HCT116 (cell line): Measurements from ENCODE around the gene FANCD2. TPM values are rescaled to one million over a fixed set of nuclear protein-coding genes. Genes with fewer than 3 reads are reported as not detected.
A peak's percentile ranks its signal among the peaks of the same experiment; 100 is the strongest.

Source experiments
- ATAC-seq: fragments of 200-7000 bp; cut with Tn5 transposase; 2 replicates; pipeline ENCODE4 v1.9.1; 2020; ENCODE audit warnings: mild to moderate bottlenecking, moderate library complexity
- BruUV-seq: library from RNA; stranded (reverse); fragments of 400-500 nt; replicated peaks from 2 replicates; lab custom pipeline; 2021; lab: Mats Ljungman, UMichigan
- CTCF ChIA-PET: fragments of 300-600 bp; sonication (Branson Sonifier 250); formaldehyde crosslinking; loops from one replicate; lab custom pipeline; 2021; ENCODE audit warnings: antibody characterized with exemption; lab: Charles Lee
- POLR2A ChIA-PET: fragments of 300-600, 350-600 bp; sonication (Branson Sonifier 250); formaldehyde crosslinking; loops from one replicate; lab custom pipeline; 2021; ENCODE audit warnings: antibody characterized with exemption; lab: Charles Lee
- RAD21 ChIA-PET, 2 experiments: fragments of 300-600 bp; sonication (Branson Sonifier 250); formaldehyde crosslinking; loops; one replicate each; lab custom pipeline; 2023; ENCODE audit warnings: low total read pairs in 2 of 2; ENCODE audit not compliant: uncharacterized antibody in 2 of 2, unreplicated experiment in 2 of 2, low non-redundant PET in 1 of 2; lab: Charles Lee
- DNase-seq: peaks from one replicate; pipeline ENCODE4 v3.0.0-alpha.2; 2010; ENCODE audit warnings: low read depth, low spot score
- H2AFZ ChIP-seq: fragments of 200-600 bp; shearing (Covaris generic), sonication (generic); 2 replicates; pipeline ENCODE4 v1.6.1; 2017; ENCODE audit warnings: low read depth, mixed run types, mixed read lengths, antibody characterized with exemption, low read length; ENCODE audit not compliant: poor library complexity, severe bottlenecking
- H3K27ac ChIP-seq: 2 replicates; pipeline ENCODE4 v1.5.1; 2012; ENCODE audit warnings: low read depth, low read length
- H3K27me3 ChIP-seq: fragments of 200-600 bp; sonication (generic); 2 replicates; pipeline ENCODE4 v1.6.1; 2016; ENCODE audit warnings: mixed run types, low read length, mixed read lengths; ENCODE audit not compliant: insufficient read depth
- H3K36me3 ChIP-seq, 2 experiments: fragments of 200-500 bp in 1 of 2; fragments of 200-600 bp in 1 of 2; sonication (Bioruptor generic) in 1 of 2; sonication (generic) in 1 of 2; 2 replicates each; pipeline versions ENCODE4 v1.5.1 to v1.6.1; 2014 to 2016; ENCODE audit warnings: low read length in 2 of 2, inconsistent platforms in 1 of 2, mixed read lengths in 1 of 2, mixed run types in 1 of 2; ENCODE audit not compliant: insufficient read depth in 2 of 2, control insufficient read depth in 1 of 2
- H3K4me1 ChIP-seq, 2 experiments: fragments of 200-600 bp in 1 of 2; sonication (generic) in 1 of 2; 2 replicates each; pipeline versions ENCODE4 v1.5.1 to v1.6.1; 2012 to 2017; ENCODE audit warnings: low read length in 2 of 2, inconsistent platforms in 1 of 2, mild to moderate bottlenecking in 1 of 2, mixed read lengths in 1 of 2, mixed run types in 1 of 2, moderate library complexity in 1 of 2; ENCODE audit not compliant: insufficient read depth in 2 of 2, control insufficient read depth in 1 of 2
- H3K4me2 ChIP-seq: fragments of 200-600 bp; sonication (generic); 2 replicates; pipeline ENCODE4 v1.6.1; 2017; ENCODE audit warnings: mixed run types, low read length, mixed read lengths
- H3K4me3 ChIP-seq, 2 experiments: fragments of 200-600 bp in 1 of 2; sonication (generic) in 1 of 2; replicated peaks in 1 of 2; 2 replicates each; pipeline ENCODE4 v1.5.1; 2011 to 2016; ENCODE audit warnings: low read length in 2 of 2, control low read depth in 1 of 2, low read depth in 1 of 2, mild to moderate bottlenecking in 1 of 2, mixed read lengths in 1 of 2, mixed run types in 1 of 2
- H3K79me2 ChIP-seq: fragments of 200-600 bp; sonication (generic); 2 replicates; pipeline ENCODE4 v1.6.1; 2017; ENCODE audit warnings: mild to moderate bottlenecking, mixed run types, low read length, moderate library complexity, mixed read lengths; ENCODE audit not compliant: insufficient read depth
- H3K9ac ChIP-seq: fragments of 200-600 bp; sonication (generic); 2 replicates; pipeline ENCODE4 v1.6.1; 2016; ENCODE audit warnings: low read length, mixed read lengths
- H3K9me2 ChIP-seq: fragments of 200-600 bp; sonication (generic), shearing (Covaris generic); 2 replicates; pipeline ENCODE4 v1.6.1; 2017; ENCODE audit warnings: mixed run types, mild to moderate bottlenecking, moderate library complexity; ENCODE audit not compliant: insufficient read depth
- H3K9me3 ChIP-seq, 2 experiments: fragments of 200-500 bp in 1 of 2; fragments of 200-600 bp in 1 of 2; sonication (Bioruptor generic) in 1 of 2; sonication (generic) in 1 of 2; 2 replicates each; pipeline ENCODE4 v1.6.1; 2014 to 2017; ENCODE audit warnings: low read length in 2 of 2, mixed read lengths in 2 of 2, inconsistent platforms in 1 of 2, low read depth in 1 of 2, mild to moderate bottlenecking in 1 of 2, mixed run types in 1 of 2, moderate library complexity in 1 of 2; ENCODE audit not compliant: control insufficient read depth in 1 of 2, insufficient read depth in 1 of 2
- H4K20me1 ChIP-seq: fragments of 200-600 bp; sonication (generic), shearing (Covaris generic); 2 replicates; pipeline ENCODE4 v1.6.1; 2017; ENCODE audit warnings: mixed run types, mild to moderate bottlenecking, moderate library complexity; ENCODE audit not compliant: insufficient read depth
- CBX3 ChIP-seq: IDR thresholded peaks from 2 replicates; pipeline ENCODE4 v1.6.1; 2012; ENCODE audit warnings: low read depth
- POLR2AphosphoS5 ChIP-seq: IDR thresholded peaks from 2 replicates; pipeline ENCODE4 v1.6.1; 2011; ENCODE audit warnings: mild to moderate bottlenecking, low read depth, low read length, moderate library complexity
- SP1 ChIP-seq: IDR thresholded peaks from 2 replicates; pipeline ENCODE4 v1.6.1; 2012; ENCODE audit warnings: low read depth
- YY1 ChIP-seq: IDR thresholded peaks from 2 replicates; pipeline ENCODE4 v1.6.1; 2011; ENCODE audit warnings: low read length, low read depth, moderate library complexity, mild to moderate bottlenecking; ENCODE audit not compliant: insufficient replicate concordance; ENCODE audit errors: extremely low read depth
- ZFX ChIP-seq: fragments of 450-650 bp; IDR thresholded peaks from 2 replicates; pipeline ENCODE4 v1.6.1; 2017
- intact Hi-C: fragments of 100-400 bp; cut with micrococcal nuclease; formaldehyde crosslinking; loops from 2 replicates; pipeline ENCODE4 v1.10.0; 2022
- total RNA-seq: library from RNA; stranded (reverse); gene quantifications from one replicate; pipeline ENCODE4 v1.2.1, GENCODE V29; 2021; ENCODE audit not compliant: unreplicated experiment
- TF ChIP-seq, protein P1 (sequence below): IDR thresholded peaks from 2 replicates; pipeline ENCODE4 v1.6.1; 2011; ENCODE audit warnings: mild to moderate bottlenecking, low read length, moderate library complexity; ENCODE audit not compliant: insufficient replicate concordance; ENCODE audit errors: extremely low read depth
- TF ChIP-seq, protein P2 (sequence below): IDR thresholded peaks from 2 replicates; pipeline ENCODE4 v1.6.1; 2012

The FANCD2 gene
- total RNA-seq, 1 experiment from 2014 or later = 50.0 TPM

GRCh38 chr3:10008588-10009344, 17.5 kb upstream of the FANCD2 start:
- intact Hi-C loops = no loop called here
- Histone ChIP-seq H3K36me3 (no peaks in the 10 kb centered on the region), H4K20me1 (no peaks in the 10 kb centered on the region), H3K79me2 (no peaks in the 10 kb centered on the region; the same call in 1 of the 2 replicates), H3K4me2 (peak overlapping the region; percentile 80), H3K4me3 (peak overlapping the region; percentile 40 to 50), H3K27ac (peak overlapping the region; percentile 4; the same call in 1 of the 2 replicates), H3K4me1 (peaks cover 12 to 30% of the 10 kb centered on the region in 2 experiments), H3K9me3 (no peaks in the 10 kb centered on the region), H3K9me2 (no peaks in the 10 kb centered on the region), H3K9ac (peak overlapping the region; percentile 28), H2AFZ (no peak overlapping the region), H3K27me3 (no peaks in the 10 kb centered on the region)
- ChIA-PET POLR2A (no interaction called here), RAD21 (no interaction called here), CTCF (no interaction called here)
- no peak for DNase-seq
- TF ChIP-seq YY1 (peak; percentile 28), POLR2AphosphoS5 (peak; percentile 38), CBX3 (no peak), SP1 (no peak), ZFX (no peak)
- TF ChIP-seq, protein P1, sequence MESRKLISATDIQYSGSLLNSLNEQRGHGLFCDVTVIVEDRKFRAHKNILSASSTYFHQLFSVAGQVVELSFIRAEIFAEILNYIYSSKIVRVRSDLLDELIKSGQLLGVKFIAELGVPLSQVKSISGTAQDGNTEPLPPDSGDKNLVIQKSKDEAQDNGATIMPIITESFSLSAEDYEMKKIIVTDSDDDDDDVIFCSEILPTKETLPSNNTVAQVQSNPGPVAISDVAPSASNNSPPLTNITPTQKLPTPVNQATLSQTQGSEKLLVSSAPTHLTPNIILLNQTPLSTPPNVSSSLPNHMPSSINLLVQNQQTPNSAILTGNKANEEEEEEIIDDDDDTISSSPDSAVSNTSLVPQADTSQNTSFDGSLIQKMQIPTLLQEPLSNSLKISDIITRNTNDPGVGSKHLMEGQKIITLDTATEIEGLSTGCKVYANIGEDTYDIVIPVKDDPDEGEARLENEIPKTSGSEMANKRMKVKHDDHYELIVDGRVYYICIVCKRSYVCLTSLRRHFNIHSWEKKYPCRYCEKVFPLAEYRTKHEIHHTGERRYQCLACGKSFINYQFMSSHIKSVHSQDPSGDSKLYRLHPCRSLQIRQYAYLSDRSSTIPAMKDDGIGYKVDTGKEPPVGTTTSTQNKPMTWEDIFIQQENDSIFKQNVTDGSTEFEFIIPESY = no peak
- TF ChIP-seq, protein P2, sequence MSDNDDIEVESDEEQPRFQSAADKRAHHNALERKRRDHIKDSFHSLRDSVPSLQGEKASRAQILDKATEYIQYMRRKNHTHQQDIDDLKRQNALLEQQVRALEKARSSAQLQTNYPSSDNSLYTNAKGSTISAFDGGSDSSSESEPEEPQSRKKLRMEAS = no peak
- peak; percentile 70 for ATAC-seq
- BruUV-seq = no TSS peak
